Measurements from ENCODE around the gene SMYD3. TPM values are rescaled to one million over a fixed set of nuclear protein-coding genes. Genes with fewer than 3 reads are reported as not detected.

Gene SMYD3
- polyA plus RNA-seq, 2 of the 4 experiments (the other 2 are of a cell fraction) = 18.2 to 35.2 TPM

GRCh38 chr1:245770156-245770555 is 736.9 kb downstream of the SMYD3 start (continued):
- TF ChIP-seq GATA3 (IDR thresholded peaks at IDR 0.05; ENCODE audit: borderline replicate concordance) (no peak), ESRRA (IDR thresholded peaks at IDR 0.05; ENCODE audit: borderline replicate concordance, low read length) (no peak), ZC3H11A (IDR thresholded peaks at IDR 0.05) (no peak), ZSCAN20 (CRISPR knock-in tag; IDR thresholded peaks at IDR 0.05) (no peak), HDAC2 (IDR thresholded peaks at IDR 0.05) (no peak), TFCP2L1 (CRISPR knock-in tag; IDR thresholded peaks at IDR 0.05) (no peak), HOXA7 (CRISPR knock-in tag; IDR thresholded peaks at IDR 0.05) (no peak), ZFP36 (IDR thresholded peaks at IDR 0.05; ENCODE audit: borderline replicate concordance, partially characterized antibody) (no peak), TP53 (CRISPR knock-in tag; IDR thresholded peaks at IDR 0.05) (no peak)

GRCh38 chr1:245768596-245768995 is 738.5 kb downstream of the SMYD3 start:
- ATAC-seq (no peak), FAIRE-seq (no peak), DNase-seq (ENCODE audit: low read depth in 1 of 2, low spot score in 1 of 2) (no peak)
- CTCF ChIA-PET = interaction anchor here (0.8 kb wide), 1 partner anchor 18 kb away, joined by 3 read pairs; no protein-coding TSS in a partner anchor
- POLR2A ChIA-PET = no interaction called here
- H3K4me3 ChIP-seq = no peak overlapping the region
- WGBS (ENCODE audit: missing lambda C conversion rate) = 80% methylated on average over 4 of the region's 4 CpGs
- no peak overlapping the region for H3K27ac ChIP-seq
- no peaks in the 10 kb centered on the region for H3K9me3 ChIP-seq
- no peak overlapping the region for H3K4me2 ChIP-seq
- H3K4me1 ChIP-seq = no peaks in the 10 kb centered on the region; the same call in 2 of the 3 replicates
- TF ChIP-seq SMC3 (IDR thresholded peaks at IDR 0.05) = no peak
- TF ChIP-seq EHF (CRISPR knock-in tag; IDR thresholded peaks at IDR 0.05) = no peak
- TF ChIP-seq RFX5 (IDR thresholded peaks at IDR 0.05) = no peak
- TF ChIP-seq FOSL2 (IDR thresholded peaks at IDR 0.05) = no peak
- no peak for TF ChIP-seq FOSL2 (CRISPR knock-in tag; IDR thresholded peaks at IDR 0.05)
- TF ChIP-seq ZC3H11A (IDR thresholded peaks at IDR 0.05) = no peak
- TF ChIP-seq ESRRA (IDR thresholded peaks at IDR 0.05; ENCODE audit: borderline replicate concordance, low read length) = no peak
- TF ChIP-seq ATOH8 (CRISPR knock-in tag; IDR thresholded peaks at IDR 0.05; ENCODE audit: low read depth) = no peak
- TF ChIP-seq ZSCAN20 (CRISPR knock-in tag; IDR thresholded peaks at IDR 0.05) = no peak
- no peak for TF ChIP-seq NFE2L2 (conservative IDR thresholded peaks at IDR 0.05; ENCODE audit: low read length)
- TF ChIP-seq CHD2 (IDR thresholded peaks at IDR 0.05; ENCODE audit: low read length, partially characterized antibody) = no peak
- TF ChIP-seq EP300 (IDR thresholded peaks at IDR 0.05) = no peak
- TF ChIP-seq BCL3 (IDR thresholded peaks at IDR 0.05) = no peak
- TF ChIP-seq NPAS2 (CRISPR knock-in tag; IDR thresholded peaks at IDR 0.05; ENCODE audit: borderline replicate concordance) = no peak

- FAIRE-seq (no peak), DNase-seq (ENCODE audit: low read depth in 1 of 2, low spot score in 1 of 2) (no peak), ATAC-seq (no peak; a peak in 1 of 6 replicates)
- no peaks in the 10 kb centered on the region for H3K9me3 ChIP-seq
- H3K4me1 ChIP-seq = no peaks in the 10 kb centered on the region
- ChIA-PET POLR2A (no interaction called here), CTCF (no interaction called here)
- H3K27ac ChIP-seq = no peak overlapping the region
- no peak overlapping the region for H3K4me2 ChIP-seq
- WGBS (ENCODE audit: missing lambda C conversion rate) = 87% methylated on average over 10 of the region's 10 CpGs
- no peak overlapping the region for H3K4me3 ChIP-seq
- TF ChIP-seq JUN (IDR thresholded peaks at IDR 0.05) = no peak
- no peak for TF ChIP-seq SREBF2 (IDR thresholded peaks at IDR 0.05)
- no peak for TF ChIP-seq POLR2A (IDR thresholded peaks at IDR 0.05; ENCODE audit: low read length)
- no peak for TF ChIP-seq GATA3 (IDR thresholded peaks at IDR 0.05; ENCODE audit: borderline replicate concordance)
- no peak for TF ChIP-seq MAFK (IDR thresholded peaks at IDR 0.05; ENCODE audit: partially characterized antibody)
- TF ChIP-seq TP53 (CRISPR knock-in tag; IDR thresholded peaks at IDR 0.05) = no peak
- no peak for TF ChIP-seq SMC3 (IDR thresholded peaks at IDR 0.05)
- no peak for TF ChIP-seq FOXS1 (CRISPR knock-in tag; IDR thresholded peaks at IDR 0.05)
- no peak for TF ChIP-seq REST (IDR thresholded peaks at IDR 0.05)
- no peak for TF ChIP-seq BCL3 (IDR thresholded peaks at IDR 0.05)
- no peak for TF ChIP-seq HMGXB4 (CRISPR knock-in tag; IDR thresholded peaks at IDR 0.05; ENCODE audit: borderline replicate concordance)
These were observed 741.7 kb downstream of the SMYD3 start for GRCh38 chr1:245765230-245766000.
